NT2/D1 (cell line): ENCODE data around the gene TASOR.
A peak's percentile ranks its signal among the peaks of the same experiment; 100 is the strongest.
"Not testable (repeated sequence)": the region's sequence is repeated elsewhere in the genome, so short reads cannot be mapped to it uniquely, and the experiment has no call there.

Experiments
- DNase-seq: peaks from one replicate; pipeline ENCODE4 v3.0.0-alpha.2; 2011; ENCODE audit warnings: low read depth, low spot score
- H3K27me3 ChIP-seq: 2 replicates; pipeline ENCODE4 v1.6.0; 2011; ENCODE audit warnings: mild to moderate bottlenecking; ENCODE audit not compliant: insufficient read length, insufficient read depth
- H3K36me3 ChIP-seq: 2 replicates; pipeline ENCODE4 v1.6.1; 2011; ENCODE audit warnings: mild to moderate bottlenecking, low read length, mixed read lengths; ENCODE audit not compliant: insufficient read depth, insufficient read length
- H3K4me1 ChIP-seq: 2 replicates; pipeline ENCODE4 v1.5.1; 2011; ENCODE audit not compliant: insufficient read depth, insufficient read length
- H3K4me3 ChIP-seq: 2 replicates; pipeline ENCODE4 v1.5.1; 2011; ENCODE audit warnings: low read depth; ENCODE audit not compliant: insufficient read length
- H3K9ac ChIP-seq: 2 replicates; pipeline ENCODE4 v1.6.0; 2011; ENCODE audit warnings: low read depth; ENCODE audit not compliant: insufficient read length
- H3K9me3 ChIP-seq: 2 replicates; pipeline ENCODE4 v1.5.1; 2011; ENCODE audit warnings: mild to moderate bottlenecking, low read length; ENCODE audit not compliant: insufficient read depth
- SUZ12 ChIP-seq: IDR thresholded peaks from 2 replicates; pipeline ENCODE4 v1.6.1; 2011; ENCODE audit not compliant: insufficient read length, insufficient read depth; ENCODE audit errors: extremely low read depth
- YY1 ChIP-seq: IDR thresholded peaks from 2 replicates; pipeline ENCODE4 v1.6.1; 2011; ENCODE audit not compliant: insufficient read length, insufficient read depth
- ZNF274 ChIP-seq: IDR thresholded peaks from 2 replicates; pipeline ENCODE4 v1.6.1; 2011; ENCODE audit warnings: mild to moderate bottlenecking, low read depth, low read length

The TASOR gene

GRCh38 chr3:56683122-56683817, at the start of gene TASOR:
TASOR (minus strand) TSS chr3:56683265; CDS start chr3:56683006, 259 bp downstream.
- peak within 1 kb of the TSS; percentile 87 for H3K9ac ChIP-seq
- DNase-seq, result peak; percentile 57
- H3K9me3 ChIP-seq, result peaks cover 14% of the 10 kb centered on the region
- peaks cover 7% of the 10 kb centered on the region for H3K36me3 ChIP-seq
- H3K27me3 ChIP-seq, result no peaks in the 10 kb centered on the region
- H3K4me3 ChIP-seq, result peak within 1 kb of the TSS; percentile 60
- no peak for TF ChIP-seq YY1
- no peak for TF ChIP-seq ZNF274
- no peak for TF ChIP-seq SUZ12
- no peaks in the 10 kb centered on the region for H3K4me1 ChIP-seq

- H3K4me3 ChIP-seq, result no peak overlapping the region
- no peak for DNase-seq
- H3K36me3 ChIP-seq, result peaks cover 15% of the 10 kb centered on the region
- H3K9ac ChIP-seq, result no peak overlapping the region
- no peaks in the 10 kb centered on the region for H3K27me3 ChIP-seq
- no peaks in the 10 kb centered on the region for H3K9me3 ChIP-seq
- H3K4me1 ChIP-seq, result no peaks in the 10 kb centered on the region
- TF ChIP-seq YY1, result no peak
- no peak for TF ChIP-seq ZNF274
These were observed 49.0 kb upstream of the TASOR start for GRCh38 chr3:56732109-56732508.

- DNase-seq, result no peak
- no peak overlapping the region for H3K9ac ChIP-seq
- H3K27me3 ChIP-seq, result no peaks in the 10 kb centered on the region
- no peaks in the 10 kb centered on the region for H3K9me3 ChIP-seq
- peaks cover 11% of the 10 kb centered on the region for H3K36me3 ChIP-seq
- TF ChIP-seq SUZ12, result no peak
- no peak for TF ChIP-seq ZNF274
- no peak for TF ChIP-seq YY1
- H3K4me1 ChIP-seq, result no peaks in the 10 kb centered on the region
- H3K4me3 ChIP-seq, result no peak overlapping the region
These were observed 42.1 kb upstream of the TASOR start for GRCh38 chr3:56725175-56725574.

GRCh38 chr3:56724676-56725075, 41.6 kb upstream of the TASOR start:
- H3K9me3 ChIP-seq, result no peaks in the 10 kb centered on the region
- DNase-seq, result no peak
- no peak overlapping the region for H3K4me3 ChIP-seq
- no peak for TF ChIP-seq YY1
- no peak for TF ChIP-seq SUZ12
- TF ChIP-seq ZNF274, result no peak
- no peaks in the 10 kb centered on the region for H3K27me3 ChIP-seq
- H3K4me1 ChIP-seq, result no peaks in the 10 kb centered on the region
- H3K9ac ChIP-seq, result no peak overlapping the region
- peaks cover 11% of the 10 kb centered on the region for H3K36me3 ChIP-seq

GRCh38 chr3:56720849-56721248, 37.8 kb upstream of the TASOR start:
- H3K36me3 ChIP-seq, result no peaks in the 10 kb centered on the region
- H3K4me1 ChIP-seq, result no peaks in the 10 kb centered on the region
- peaks cover 11% of the 10 kb centered on the region for H3K9me3 ChIP-seq
- DNase-seq, result no peak
- TF ChIP-seq SUZ12 (no peak), ZNF274 (no peak), YY1 (no peak)
- H3K9ac ChIP-seq, result no peak overlapping the region
- H3K4me3 ChIP-seq, result no peak overlapping the region
- H3K27me3 ChIP-seq, result no peaks in the 10 kb centered on the region

DNA sequence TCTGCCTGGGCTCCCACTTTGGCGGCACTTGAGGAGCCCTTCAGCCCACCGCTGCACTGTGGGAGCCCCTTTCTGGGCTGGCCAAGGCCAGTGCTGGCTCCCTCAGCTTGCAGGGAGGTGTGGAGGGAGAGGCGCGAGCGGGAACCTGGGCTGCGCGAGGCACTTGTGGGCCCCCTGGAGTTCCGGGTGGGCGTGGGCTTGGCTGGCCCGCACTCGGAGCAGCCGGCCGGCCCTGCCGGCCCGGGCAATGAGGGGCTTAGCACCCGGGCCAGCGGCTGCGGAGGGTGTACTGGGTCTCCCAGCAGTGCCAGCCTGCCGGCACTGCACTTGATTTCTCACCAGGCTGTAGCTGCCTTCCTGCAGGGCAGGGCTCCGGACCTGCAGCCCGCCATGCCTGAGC, 35.7 kb upstream of the TASOR start:
- not testable (repeated sequence) for H3K27me3 ChIP-seq, H3K4me3 ChIP-seq, H3K4me1 ChIP-seq, H3K36me3 ChIP-seq, H3K9ac ChIP-seq, DNase-seq
- peaks cover 17% of the 10 kb centered on the region for H3K9me3 ChIP-seq

GRCh38 chr3:56711344-56711743, 28.3 kb upstream of the TASOR start:
- DNase-seq, result no peak
- Histone ChIP-seq H3K4me3 (no peak overlapping the region), H3K27me3 (no peaks in the 10 kb centered on the region), H3K36me3 (no peaks in the 10 kb centered on the region), H3K4me1 (no peaks in the 10 kb centered on the region), H3K9ac (no peak overlapping the region), H3K9me3 (peaks cover 9% of the 10 kb centered on the region; the same call in 1 of the 2 replicates)
- no peak for TF ChIP-seq SUZ12
- no peak for TF ChIP-seq YY1
- TF ChIP-seq ZNF274, result no peak

DNA sequence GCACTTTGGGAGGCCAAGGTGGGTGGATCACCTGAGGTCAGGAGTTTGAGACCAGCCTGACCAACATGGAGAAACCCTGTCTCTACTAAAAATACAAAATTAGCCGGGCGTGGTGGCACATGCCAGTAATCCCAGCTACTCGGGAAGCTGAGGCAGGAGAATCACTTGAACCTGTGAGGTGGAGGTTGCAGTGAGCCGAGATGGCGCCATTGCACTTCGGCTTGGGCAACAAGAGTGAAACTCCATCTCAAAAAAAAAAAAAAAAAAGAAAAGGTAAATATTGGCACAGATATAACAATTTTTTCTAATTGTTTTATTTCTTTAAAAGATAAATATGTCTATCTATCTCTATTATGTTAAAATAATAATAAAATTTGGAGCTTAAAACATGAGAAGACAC, 24.3 kb upstream of the TASOR start:
- not testable (repeated sequence) for H3K4me1 ChIP-seq, DNase-seq, H3K36me3 ChIP-seq

More for the DNA sequence above, 24.3 kb upstream of the TASOR start:
- H3K9me3 ChIP-seq, H3K27me3 ChIP-seq, H3K4me3 ChIP-seq, H3K9ac ChIP-seq: not testable (repeated sequence)
